GM18519 (cell line): ENCODE data around the gene MIF.
A peak's percentile ranks its signal among the peaks of the same experiment; 100 is the strongest.
"Not testable (repeated sequence)": the region's sequence is repeated elsewhere in the genome, so short reads cannot be mapped to it uniquely, and the experiment has no call there.

Experiments used
- ATAC-seq: cut with Tn5 transposase; IDR thresholded peaks from one replicate; pipeline ENCODE4 v1.9.1; 2021; ENCODE audit warnings: mild to moderate bottlenecking, moderate library complexity; ENCODE audit not compliant: unreplicated experiment, low FRiP score

MIF gene

DNA sequence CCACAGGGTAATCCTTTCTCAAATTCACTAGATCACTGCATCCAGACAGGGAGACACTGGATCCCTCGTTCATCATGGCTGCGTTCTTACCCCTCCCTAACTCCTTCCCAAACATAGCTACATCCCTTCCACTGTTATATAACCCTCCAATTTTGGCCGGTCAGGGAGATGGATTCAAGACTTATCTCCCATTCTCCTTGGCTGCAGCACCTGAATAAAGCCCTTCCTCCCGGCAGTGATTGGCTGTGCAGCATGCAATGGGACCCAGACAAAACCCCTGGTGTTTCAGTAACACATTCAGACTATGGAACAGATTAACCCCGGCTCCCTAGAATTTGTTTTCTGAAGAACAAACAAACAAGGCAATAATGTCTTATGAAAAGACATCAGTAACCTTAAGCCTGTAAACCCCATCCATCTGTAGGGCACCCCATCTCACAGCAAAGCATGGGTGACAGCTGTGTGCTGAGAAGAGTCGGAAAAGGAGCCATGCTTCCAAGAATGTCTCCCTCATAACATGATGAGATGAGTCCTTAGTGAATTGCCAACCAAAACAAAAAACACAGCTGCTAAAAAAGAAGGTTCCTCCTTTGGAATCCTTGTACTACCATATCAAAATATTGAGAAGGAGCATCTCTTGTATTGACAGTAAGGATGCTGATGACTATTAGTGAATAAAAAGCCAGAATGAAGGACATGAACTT lies 5.0 kb downstream of the MIF start:
- no peak for ATAC-seq

DNA sequence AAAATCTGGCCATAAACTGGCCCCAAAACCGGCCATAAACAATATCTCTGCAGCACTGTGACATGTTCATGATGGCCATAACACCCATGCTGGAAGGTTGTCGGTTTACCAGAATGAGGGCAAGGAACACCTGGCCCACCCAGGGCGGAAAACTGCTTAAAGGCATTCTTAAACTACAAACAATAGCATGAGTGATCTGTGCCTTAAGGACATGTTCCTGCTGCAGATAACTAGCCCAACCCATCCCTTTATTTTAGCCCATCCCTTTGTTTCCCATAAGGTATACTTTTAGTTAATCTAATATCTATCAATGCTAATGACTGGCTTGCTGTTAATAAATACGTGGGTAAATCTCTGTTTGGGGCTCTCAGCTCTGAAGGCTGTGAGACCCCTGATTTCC lies 6.0 kb downstream of the MIF start:
- not testable (repeated sequence) for ATAC-seq

GRCh38 chr22:23901600-23901999 lies 7.4 kb downstream of the MIF start:
- no peak for ATAC-seq

DNA sequence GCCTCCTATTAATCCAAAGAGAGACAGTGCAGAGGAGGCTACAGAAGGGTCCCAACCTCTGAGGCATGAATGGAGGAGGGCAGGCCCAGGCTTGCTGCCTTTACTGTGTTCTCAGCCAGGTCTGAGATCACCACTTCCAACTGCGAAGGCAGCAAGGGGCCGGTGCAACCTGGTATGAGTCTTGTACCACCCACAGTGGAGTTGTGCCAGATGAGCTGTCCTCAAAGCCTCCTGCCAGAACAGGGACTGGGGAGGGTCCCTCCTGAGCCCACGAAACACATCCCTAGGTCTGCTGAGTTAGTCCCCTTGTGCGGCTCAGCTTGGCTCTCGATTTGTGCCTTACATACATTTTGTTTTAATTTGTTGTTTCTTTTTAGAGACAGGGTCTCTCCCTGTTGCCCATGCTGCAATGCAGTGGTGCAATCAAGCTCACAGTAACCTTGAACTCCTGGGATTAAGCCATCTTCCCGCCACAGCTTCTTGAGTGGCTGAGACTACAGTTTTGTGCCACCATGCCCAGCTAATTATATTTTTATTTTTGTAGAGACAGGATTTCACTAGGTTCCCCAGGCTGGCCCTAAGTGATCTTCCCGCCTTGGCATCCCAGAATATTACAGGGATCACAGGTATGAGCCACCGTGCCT lies 9.3 kb downstream of the MIF start:
- ATAC-seq = no peak

DNA sequence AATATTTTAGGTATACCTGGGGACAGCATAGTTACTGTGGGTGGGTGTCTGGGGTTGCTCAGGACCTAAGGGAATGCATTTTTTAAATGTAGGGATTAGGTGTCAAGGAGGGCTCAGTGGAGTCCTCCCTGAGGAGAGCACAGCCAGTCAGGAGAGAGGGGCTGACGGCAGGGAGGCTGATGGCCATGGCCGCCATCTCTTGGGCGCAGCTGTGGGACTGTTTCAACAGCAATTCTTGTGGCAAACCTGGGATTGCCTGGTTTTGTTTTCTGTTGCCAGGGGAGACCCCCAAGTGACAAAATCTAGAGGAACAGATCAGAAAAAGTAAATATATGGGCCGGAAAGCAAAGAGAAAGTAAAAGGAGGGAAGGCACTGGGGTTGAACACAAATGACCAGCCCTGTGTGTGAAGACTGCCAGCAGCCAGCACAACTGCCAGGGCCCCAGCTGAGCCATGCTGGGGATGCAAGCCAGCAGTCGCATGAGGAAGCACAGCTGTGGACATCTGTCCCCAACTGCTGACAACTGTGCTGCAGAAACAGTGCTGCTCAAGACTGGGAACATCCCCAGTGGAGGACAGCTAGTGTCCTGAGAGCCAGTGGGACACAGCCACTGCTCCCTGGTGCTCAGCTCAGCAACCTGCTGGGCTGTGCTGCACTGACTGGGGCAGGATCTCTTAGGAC lies 10.5 kb downstream of the MIF start:
- no peak for ATAC-seq

- ATAC-seq = no peak
Observed at GRCh38 chr22:23906641-23907040, 12.5 kb downstream of the MIF start.

DNA sequence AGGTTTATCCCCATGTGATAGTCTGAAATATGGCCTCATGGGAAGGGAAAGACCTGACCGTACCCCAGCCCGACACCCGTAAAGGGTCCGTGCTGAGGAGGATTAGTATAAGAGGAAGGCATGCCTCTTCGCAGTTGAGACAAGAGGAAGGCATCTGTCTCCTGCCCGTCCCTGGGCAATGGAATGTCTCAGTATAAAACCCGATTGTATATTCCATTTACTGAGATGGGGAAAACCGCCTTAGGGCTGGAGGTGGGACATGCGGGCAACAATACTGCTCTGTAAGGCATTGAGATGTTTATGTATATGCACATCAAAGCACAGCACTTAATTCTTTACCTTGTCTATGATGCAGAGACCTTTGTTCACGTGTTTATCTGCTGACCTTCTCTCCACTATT lies 13.2 kb downstream of the MIF start:
- ATAC-seq = not testable (repeated sequence)

DNA sequence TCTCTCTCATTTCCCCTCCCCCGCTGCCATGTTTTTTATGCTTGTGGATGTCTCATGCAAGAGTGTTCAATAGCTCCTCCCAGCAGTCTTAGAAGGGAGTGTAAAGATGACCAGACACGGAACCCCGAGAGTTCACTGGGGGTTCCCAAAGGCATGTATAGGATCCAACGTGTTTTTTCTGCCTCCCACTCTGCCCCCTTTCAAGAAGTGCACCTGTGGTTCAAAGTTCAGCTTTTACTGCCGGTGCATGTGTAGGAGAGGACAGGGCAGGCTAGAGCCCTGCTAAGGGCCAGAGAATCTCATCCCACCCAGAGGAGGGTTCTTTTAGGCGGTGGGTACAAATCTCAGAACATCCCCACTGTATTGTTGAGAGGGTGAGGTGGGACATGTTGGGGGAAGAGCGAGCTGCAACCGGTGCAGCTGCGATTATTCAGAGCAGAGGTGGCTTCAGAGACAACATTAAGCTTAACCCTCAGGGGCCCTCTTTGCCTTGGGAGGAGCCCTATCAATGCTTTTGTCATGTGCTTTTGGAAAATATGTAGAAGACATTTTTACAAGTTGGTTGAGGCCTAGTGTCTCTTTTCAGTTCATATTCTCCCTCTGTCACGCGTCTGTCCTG lies 14.5 kb downstream of the MIF start:
- ATAC-seq = no peak

- ATAC-seq = no peak
Observed at GRCh38 chr22:23909296-23909898, 15.2 kb downstream of the MIF start.

- no peak for ATAC-seq
Observed at GRCh38 chr22:23910496-23911190, 16.5 kb downstream of the MIF start.

DNA sequence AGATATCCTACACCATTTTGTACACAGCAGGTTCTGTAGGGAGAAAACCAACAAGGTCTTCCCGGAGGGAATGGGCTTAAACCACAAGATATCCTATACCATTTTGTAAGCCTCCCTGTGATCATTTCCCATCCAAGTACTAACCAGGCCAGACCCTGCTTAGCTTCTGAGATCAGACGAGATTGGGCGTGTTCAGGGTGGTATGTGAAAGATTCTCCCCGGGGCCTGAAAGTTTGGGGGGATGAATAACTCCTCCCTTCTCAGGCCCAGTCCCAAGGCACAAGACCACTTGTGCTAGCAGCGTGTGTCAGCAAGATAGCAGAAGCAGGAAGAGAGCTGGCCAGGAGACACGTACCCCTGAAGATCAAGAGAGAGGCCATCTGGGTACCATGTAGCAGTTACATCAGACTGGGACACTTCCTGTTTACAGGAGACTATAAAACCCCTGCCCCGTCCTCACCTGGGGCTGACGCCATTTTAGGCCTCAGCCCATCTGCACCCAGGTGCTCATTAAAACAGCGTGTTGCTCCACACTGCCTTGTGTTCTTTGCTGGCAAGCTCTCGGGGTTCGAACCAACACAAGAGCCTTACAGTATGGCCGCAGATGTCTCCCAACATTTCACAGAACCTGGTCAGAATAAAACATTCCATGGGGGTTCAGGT lies 17.3 kb downstream of the MIF start:
- no peak for ATAC-seq

GRCh38 chr22:23912293-23912903 lies 18.2 kb downstream of the MIF start:
- no peak for ATAC-seq

DNA sequence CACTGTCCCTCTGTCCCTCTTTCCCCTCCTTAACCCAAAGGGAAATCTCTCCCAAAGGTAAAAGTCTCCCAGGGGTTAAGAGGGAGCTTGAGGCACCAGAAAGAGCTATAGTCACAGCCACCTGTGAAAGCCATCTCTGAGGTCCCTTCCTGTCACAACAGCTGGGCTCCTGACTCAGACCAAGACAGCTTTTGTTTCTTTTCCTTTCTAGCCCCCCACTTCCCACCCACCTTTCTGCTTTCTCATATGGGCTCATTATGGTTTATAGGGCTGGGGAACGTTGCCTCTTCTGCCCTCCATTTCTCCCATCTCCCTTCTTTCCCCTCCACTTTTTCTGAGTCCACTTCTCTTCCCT lies 19.1 kb downstream of the MIF start:
- ATAC-seq = no peak

DNA sequence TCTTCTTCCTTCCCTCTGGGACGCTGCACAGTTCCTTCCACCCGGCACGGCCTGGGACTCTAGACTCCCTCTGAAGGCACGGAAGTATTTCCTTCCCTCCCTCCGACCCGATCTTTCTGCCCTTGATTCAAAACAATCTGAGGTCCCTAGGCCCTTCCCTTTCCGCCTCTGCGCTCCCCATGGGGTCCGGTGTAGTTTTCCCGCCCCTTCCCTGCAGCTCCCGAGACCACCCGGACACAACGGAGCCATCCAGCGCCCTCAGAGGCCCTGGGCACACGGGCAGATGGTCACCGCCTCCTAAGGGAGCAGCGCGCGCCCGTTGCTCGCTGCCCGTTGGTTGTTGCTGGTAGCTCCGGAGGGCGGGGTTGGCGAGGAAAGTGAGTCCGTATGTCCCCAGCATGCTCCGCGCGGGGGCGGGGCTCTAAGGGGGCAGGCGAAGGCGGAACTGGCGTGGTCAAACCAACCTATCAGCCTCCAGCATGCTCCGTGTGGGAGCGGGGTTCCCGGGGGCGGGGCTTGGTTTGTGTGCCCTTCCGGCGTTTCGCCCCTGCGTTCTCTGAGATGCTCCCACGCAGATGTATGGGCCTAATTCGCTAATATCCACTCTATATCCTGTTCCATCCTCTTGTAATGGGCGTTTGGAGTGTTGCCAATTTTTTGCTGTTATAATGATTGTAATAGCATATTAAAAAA lies 19.6 kb downstream of the MIF start:
- ATAC-seq = peak; percentile 67

DNA sequence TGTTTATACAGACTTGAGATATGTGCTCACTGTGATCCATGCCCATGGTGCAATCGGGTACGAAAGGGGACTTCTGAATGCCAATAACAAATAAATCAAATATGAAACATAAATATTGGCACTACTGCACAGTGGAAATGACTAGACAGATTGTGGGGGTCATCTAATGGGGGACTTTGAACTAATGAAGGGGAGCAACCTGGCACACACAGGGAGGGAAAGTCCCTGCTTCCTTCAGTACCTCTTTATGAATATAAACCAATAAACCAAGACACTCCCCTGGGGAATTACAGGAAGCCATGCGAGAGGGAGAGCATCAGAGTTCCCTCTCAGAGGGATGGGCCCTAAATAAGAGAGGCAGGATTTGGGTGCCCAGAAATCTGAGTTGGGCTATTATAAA lies 21.1 kb downstream of the MIF start:
- no peak for ATAC-seq

GRCh38 chr22:23920267-23920611 lies 26.1 kb downstream of the MIF start:
- not testable (repeated sequence) for ATAC-seq

DNA sequence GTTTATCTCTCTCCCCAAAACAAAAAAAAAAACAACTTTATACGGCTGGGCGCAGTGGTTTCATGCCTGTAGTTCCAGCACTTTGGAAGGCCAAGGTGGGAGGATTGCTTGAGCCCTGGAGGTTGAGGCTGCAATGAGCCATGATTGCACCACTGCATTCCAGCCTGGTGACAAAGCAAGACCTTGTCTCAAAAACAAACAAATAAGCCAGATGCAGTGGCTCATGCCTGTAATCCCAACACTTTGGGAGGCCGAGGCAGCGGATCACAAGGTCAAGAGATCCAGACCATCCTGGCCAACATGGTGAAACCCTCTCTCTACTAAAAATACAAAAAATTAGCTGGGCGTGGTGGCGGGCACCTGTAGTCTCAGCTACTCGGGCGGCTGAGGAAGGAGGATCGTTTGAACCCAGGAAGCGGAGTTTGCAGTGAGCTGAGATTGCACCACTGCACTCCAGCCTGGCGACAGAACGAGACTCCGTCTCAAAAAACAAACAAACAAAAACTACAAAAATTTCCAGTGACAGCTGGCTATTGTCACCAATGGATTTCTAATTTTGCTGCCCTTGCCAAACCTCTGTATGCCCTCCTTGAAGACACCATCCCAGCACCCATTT lies 27.5 kb downstream of the MIF start:
- ATAC-seq = not testable (repeated sequence)

GRCh38 chr22:23922921-23923320 lies 28.7 kb downstream of the MIF start:
- ATAC-seq = no peak
